Measurements from ENCODE around the gene FBXL17. TPM values are rescaled to one million over a fixed set of nuclear protein-coding genes. Genes with fewer than 3 reads are reported as not detected.
"Not testable (repeated sequence)": the region's sequence is repeated elsewhere in the genome, so short reads cannot be mapped to it uniquely, and the experiment has no call there.

Gene FBXL17
- total RNA-seq, 2 experiments from 2014 or later, result 9.2 to 10.0 TPM

DNA sequence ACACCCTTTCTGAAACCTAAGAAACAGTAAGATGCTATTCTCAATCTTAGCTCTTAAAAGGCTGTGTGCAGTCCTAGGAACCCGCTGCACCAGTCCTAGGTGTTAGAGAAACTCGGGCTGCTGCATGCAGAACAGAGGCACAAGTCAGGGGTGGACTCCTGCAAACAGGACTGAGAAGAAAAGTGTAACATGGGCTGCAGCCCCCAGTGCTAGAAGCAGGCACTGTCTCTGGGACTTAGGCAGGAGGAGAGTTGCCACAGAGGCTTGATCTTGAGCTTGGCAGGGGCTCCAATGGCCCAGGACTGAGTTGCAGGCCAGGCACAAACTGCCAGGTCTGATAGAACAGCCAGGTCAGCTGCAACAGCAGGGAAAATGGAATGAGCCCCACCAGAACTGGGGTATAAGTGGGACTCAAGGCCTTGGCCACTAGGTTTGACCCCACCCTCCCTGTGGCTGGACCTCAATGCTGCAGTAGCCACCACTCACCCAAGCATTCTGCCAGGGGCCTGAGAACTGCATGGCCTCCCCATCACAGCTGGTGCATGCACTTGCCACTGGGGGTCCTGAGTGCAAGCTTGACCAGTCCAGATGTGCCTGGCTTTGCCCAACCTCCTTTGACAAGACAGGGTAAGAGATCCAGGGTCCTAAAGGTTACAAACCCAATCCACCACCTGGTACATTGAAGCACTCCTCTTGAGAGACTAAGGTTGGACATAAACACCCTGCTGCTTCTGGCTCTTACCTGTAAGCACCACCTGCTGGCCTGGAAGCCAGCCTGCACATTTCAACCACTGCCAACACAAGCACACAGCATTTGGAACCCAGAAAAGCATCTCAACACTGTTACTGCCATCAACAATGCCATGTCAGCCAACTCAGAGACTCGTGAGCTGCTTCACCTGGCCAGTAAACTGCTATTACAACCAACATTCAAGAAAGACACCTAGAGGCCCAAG lies 103.3 kb downstream of the FBXL17 start:
- ChIA-PET CTCF (no interaction called here), POLR2A (no interaction called here)
- Mint-ChIP-seq H3K4me1 (peaks cover 5% of the 10 kb centered on the region), H3K9me3 (peaks cover 9% of the 10 kb centered on the region), H3K27ac (no peak overlapping the region), H3K36me3 (ENCODE audit: low read depth) (peaks cover 3% of the 10 kb centered on the region), H3K27me3 (no peaks in the 10 kb centered on the region), H3K4me3 (no peak overlapping the region)
- DNase-seq, result no peak

DNA sequence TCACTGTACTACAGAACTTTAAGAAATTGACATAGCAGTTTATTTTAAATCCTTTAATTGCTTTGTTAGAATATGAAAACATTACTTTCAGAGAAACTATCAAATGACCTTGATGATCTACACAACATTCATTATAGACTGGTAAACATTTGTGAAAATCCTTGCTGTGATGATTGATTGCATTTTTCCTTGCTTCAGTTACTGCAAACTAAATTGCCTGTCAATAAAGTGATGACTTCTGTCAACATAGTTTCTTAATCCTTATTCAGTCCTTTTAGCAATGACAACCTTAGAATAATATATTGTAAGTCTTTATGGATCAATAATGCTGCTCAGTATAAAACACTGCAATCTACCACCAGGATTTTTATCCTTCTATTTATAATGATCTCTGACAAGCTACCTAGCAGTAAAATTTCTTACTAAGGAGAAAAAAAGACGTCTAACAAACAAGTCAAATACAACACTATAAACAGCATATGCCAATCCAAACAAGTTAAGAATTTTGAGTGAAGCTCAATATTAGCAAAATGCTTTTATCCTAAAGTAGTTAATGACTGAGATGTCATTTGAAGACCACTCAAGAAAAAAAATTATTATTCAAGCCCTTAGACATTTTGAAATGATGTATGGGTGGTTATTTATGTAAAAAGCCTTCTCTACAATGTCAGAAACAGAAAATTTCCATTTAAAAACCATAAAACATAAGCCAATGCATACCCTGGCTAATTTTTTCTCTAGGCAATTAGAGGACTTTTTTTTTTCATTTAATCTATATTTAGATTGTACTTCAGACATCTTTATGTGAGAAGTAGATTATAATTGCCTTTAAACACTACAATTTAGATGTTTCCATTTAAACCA lies 105.5 kb downstream of the FBXL17 start:
- H3K27me3 Mint-ChIP-seq, result no peaks in the 10 kb centered on the region
- POLR2A ChIA-PET, result no interaction called here
- H3K4me1 Mint-ChIP-seq, result peaks cover 5% of the 10 kb centered on the region
- H3K27ac Mint-ChIP-seq, result no peak overlapping the region
- no peak overlapping the region for H3K4me3 Mint-ChIP-seq
- peaks cover under 1% of the 10 kb centered on the region for H3K36me3 Mint-ChIP-seq (ENCODE audit: low read depth)
- CTCF ChIA-PET, result interaction anchor here (1.1 kb wide), 1 partner anchor 16 kb away, joined by 3 read pairs; no protein-coding TSS in a partner anchor
- no peak for DNase-seq
- peaks cover under 1% of the 10 kb centered on the region for H3K9me3 Mint-ChIP-seq

DNA sequence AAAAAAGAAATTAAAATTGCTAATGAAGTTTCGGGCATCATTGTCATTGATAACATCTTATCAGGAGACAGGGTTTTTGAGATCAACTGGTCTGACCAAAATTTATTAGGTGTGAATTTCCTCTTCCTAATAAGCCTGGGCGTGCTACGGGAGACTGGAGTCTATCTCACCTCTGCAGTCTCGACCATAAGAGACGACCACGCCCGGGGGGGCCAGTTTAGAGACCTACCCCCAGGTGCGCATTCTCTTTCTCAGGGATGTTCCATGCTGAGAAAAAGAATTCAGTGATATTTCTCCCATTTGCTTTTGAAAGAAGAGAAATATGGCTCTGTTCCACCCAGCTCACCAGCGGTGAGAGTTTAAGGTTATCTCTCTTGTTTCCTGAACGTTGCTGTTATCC lies 107.8 kb downstream of the FBXL17 start:
- H3K36me3 Mint-ChIP-seq (ENCODE audit: low read depth); POLR2A ChIA-PET; H3K9me3 Mint-ChIP-seq; H3K27ac Mint-ChIP-seq; H3K4me1 Mint-ChIP-seq; DNase-seq; H3K27me3 Mint-ChIP-seq; H3K4me3 Mint-ChIP-seq: not testable (repeated sequence)
- CTCF ChIA-PET, result interaction anchor here (1.1 kb wide), 1 partner anchor 14 kb away, joined by 3 read pairs; no protein-coding TSS in a partner anchor

DNA sequence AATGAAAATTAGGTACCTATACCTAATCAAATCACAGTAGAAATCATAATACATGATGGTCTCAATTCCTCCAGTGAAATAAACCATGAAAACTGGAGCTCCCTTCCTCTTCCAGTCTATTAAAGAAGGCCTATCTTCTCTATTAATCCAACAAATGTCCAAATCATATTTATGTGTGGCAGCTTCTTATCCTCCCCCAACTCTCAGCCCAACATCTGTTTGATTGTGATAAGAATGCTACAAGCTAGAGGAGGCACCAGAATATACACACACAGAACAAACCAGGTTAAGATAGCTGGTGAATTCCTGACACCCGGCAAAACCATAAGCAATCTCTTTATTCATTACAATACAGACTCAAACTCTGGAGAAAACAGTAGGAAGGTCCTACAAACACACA lies 110.8 kb downstream of the FBXL17 start:
- H3K4me3 Mint-ChIP-seq, result no peak overlapping the region
- H3K27ac Mint-ChIP-seq, result no peak overlapping the region
- POLR2A ChIA-PET, result no interaction called here
- CTCF ChIA-PET, result interaction anchor here (4.0 kb wide), 1 partner anchor 11 kb away, joined by 22 read pairs; no protein-coding TSS in a partner anchor
- H3K27me3 Mint-ChIP-seq, result no peaks in the 10 kb centered on the region
- DNase-seq, result no peak
- H3K36me3 Mint-ChIP-seq (ENCODE audit: low read depth), result no peaks in the 10 kb centered on the region
- no peaks in the 10 kb centered on the region for H3K9me3 Mint-ChIP-seq
- no peaks in the 10 kb centered on the region for H3K4me1 Mint-ChIP-seq

DNA sequence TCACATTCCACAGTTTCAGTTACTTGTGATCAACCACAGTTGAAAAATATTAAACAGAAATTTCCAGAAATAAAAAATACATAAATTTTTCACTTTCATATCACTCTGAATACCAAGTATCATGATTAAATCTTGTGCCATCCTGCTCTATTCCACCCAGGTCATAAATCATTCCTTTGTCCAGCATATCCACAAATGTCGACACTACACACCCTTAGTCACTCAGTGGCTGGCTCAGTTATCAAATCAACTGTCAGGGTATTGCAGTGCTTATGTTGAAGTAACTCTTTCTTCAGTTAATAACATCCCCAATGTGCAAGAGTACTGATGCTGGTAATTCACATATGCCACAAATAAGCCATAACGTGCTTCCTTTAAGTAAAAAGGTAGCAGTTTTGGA lies 115.7 kb downstream of the FBXL17 start:
- Mint-ChIP-seq H3K9me3 (no peaks in the 10 kb centered on the region), H3K36me3 (ENCODE audit: low read depth) (no peaks in the 10 kb centered on the region), H3K27ac (no peak overlapping the region), H3K4me1 (no peaks in the 10 kb centered on the region), H3K4me3 (no peak overlapping the region), H3K27me3 (no peaks in the 10 kb centered on the region)
- ChIA-PET POLR2A (no interaction called here), CTCF (no interaction called here)
- DNase-seq, result no peak

DNA sequence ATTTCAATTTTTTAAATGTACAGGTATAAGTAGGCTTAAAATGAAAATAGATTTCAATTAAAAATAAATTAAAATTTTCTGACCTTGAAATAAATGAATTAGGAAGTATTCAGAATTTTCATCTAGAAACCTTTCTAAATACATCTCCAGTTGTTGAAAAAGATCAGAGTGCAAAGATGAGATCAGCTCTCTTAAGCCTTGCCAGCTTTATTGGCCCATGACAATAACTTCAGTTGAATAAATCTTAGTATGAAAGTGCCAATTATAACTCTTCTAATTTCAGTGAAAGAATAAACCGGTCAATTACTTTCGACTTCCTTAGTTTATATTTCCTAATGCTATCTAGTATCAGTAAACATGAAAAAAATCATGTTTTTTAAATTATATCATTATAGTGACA lies 117.4 kb downstream of the FBXL17 start:
- CTCF ChIA-PET, result no interaction called here
- Mint-ChIP-seq H3K4me3 (no peak overlapping the region), H3K27me3 (no peaks in the 10 kb centered on the region), H3K9me3 (no peaks in the 10 kb centered on the region), H3K27ac (no peak overlapping the region), H3K4me1 (peaks cover 1% of the 10 kb centered on the region), H3K36me3 (ENCODE audit: low read depth) (no peaks in the 10 kb centered on the region)
- no peak for DNase-seq
- POLR2A ChIA-PET, result no interaction called here

DNA sequence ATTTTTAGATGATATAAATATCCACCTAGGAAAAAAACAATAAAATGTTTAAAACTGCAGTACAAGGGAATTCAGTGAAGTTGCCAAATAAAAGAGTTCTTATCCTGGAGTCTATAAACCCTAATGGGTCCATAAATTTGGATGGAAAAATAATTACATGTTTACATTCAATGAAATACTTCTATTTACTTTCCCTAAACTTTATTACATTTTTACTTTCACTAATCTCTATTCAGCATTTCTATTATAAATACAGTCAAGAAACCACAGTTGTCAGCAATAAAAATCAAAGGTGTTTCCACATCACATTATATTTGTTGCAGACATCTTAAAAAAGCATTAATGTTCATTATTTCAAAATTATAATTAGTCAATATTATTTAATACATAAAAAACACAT lies 118.6 kb downstream of the FBXL17 start:
- POLR2A ChIA-PET, result no interaction called here
- H3K36me3 Mint-ChIP-seq (ENCODE audit: low read depth), result no peaks in the 10 kb centered on the region
- peaks cover 1% of the 10 kb centered on the region for H3K4me1 Mint-ChIP-seq
- CTCF ChIA-PET, result no interaction called here
- H3K27ac Mint-ChIP-seq, result no peak overlapping the region
- H3K9me3 Mint-ChIP-seq, result no peaks in the 10 kb centered on the region
- H3K27me3 Mint-ChIP-seq, result no peaks in the 10 kb centered on the region
- H3K4me3 Mint-ChIP-seq, result no peak overlapping the region
- no peak for DNase-seq

DNA sequence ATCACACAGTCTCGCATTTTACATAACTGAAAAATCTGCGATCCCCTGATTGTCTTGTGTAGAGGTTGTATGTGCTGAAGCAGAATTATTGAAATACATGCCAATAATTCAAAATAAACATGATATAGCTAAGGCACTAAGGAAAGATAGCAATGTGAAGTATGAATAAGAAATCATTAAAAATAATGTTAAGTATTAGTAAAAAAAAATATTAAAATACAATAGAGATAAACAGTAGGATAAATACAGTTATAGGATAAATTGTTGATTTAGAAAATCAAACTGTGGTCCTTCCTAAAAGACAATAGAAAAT lies 121.1 kb downstream of the FBXL17 start:
- H3K4me1 Mint-ChIP-seq, result peaks cover 1% of the 10 kb centered on the region
- no peak overlapping the region for H3K4me3 Mint-ChIP-seq
- no peaks in the 10 kb centered on the region for H3K9me3 Mint-ChIP-seq
- H3K27ac Mint-ChIP-seq, result no peak overlapping the region
- DNase-seq, result no peak
- H3K27me3 Mint-ChIP-seq, result no peaks in the 10 kb centered on the region
- CTCF ChIA-PET, result interaction anchor here (0.6 to 4.2 kb wide), 21 partner anchors 10 to 381 kb away, joined by 3 to 34 read pairs (median 3); partner anchors contain the start of gene FBXL17
- POLR2A ChIA-PET, result interaction anchor here (0.9 kb wide), 1 partner anchor 122 kb away, joined by 3 read pairs; the partner anchor contains the start of gene FBXL17
- H3K36me3 Mint-ChIP-seq (ENCODE audit: low read depth), result no peaks in the 10 kb centered on the region

DNA sequence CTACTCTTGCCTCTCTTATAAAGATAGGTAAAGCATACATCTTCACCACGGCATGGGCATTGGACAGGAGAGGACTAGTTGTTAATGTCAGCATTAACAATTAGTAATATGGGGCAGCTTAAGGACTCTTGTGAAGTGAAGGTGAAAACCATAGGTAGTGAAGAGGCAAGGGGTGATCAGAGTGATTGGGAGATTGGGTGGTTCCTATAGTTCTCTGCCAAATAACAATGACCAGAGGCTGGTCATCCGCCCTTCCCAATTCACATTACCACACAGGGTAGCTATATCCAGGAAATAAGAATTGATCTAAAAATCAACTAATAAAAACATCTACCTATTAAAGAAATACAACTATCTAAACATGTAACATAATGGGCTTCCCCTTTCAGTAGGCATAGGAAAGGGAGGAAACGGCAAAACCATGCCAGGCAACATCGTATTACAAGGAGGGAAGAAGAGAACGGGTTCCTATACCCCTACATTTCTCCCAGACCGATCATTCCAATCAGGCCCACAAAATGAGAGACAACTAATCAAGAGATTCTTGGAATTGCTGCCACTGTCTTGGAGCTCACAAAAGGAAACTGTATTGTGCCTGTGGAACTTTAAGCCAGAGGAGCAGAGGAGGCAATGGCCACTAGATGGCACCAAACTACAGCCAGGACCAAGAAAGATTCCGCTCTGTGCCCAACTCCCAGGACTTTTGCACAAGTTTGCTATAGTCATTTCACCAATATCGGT lies 121.6 kb downstream of the FBXL17 start:
- ChIA-PET CTCF (interaction anchor here (0.6 to 4.2 kb wide), 26 partner anchors 7 to 382 kb away, joined by 3 to 34 read pairs (median 4); partner anchors contain the start of gene FBXL17), POLR2A (interaction anchor here (0.9 kb wide), 1 partner anchor 122 kb away, joined by 3 read pairs; the partner anchor contains the start of gene FBXL17)
- no peaks in the 10 kb centered on the region for H3K36me3 Mint-ChIP-seq (ENCODE audit: low read depth)
- DNase-seq, result peak; percentile 59
- H3K4me3 Mint-ChIP-seq, result no peak overlapping the region
- no peaks in the 10 kb centered on the region for H3K27me3 Mint-ChIP-seq
- peaks cover 1% of the 10 kb centered on the region for H3K4me1 Mint-ChIP-seq
- no peak overlapping the region for H3K27ac Mint-ChIP-seq
- no peaks in the 10 kb centered on the region for H3K9me3 Mint-ChIP-seq

DNA sequence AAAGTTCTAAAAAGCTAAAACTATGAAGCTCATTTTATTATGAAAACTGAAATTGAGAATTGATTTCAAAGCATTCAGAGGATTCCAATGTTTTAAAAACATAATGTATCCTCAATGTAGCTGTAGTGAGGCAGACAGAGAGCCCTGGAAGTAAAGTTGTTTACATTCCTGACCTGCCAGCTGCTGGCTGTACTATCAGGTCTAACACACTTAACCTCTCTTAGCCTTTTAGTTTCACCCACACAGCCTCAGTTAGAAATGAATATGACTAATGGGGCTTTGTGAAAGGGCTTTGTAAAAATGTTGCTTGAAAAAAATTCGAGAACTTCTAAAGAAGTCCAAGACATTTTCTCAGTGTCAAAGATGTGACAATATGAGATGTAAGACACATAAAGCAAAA lies 122.6 kb downstream of the FBXL17 start:
- no peak overlapping the region for H3K27ac Mint-ChIP-seq
- peaks cover 1% of the 10 kb centered on the region for H3K4me1 Mint-ChIP-seq
- CTCF ChIA-PET, result interaction anchor here (0.7 to 4.2 kb wide), 8 partner anchors 8 to 281 kb away, joined by 3 to 34 read pairs (median 6); no protein-coding TSS in a partner anchor
- H3K36me3 Mint-ChIP-seq (ENCODE audit: low read depth), result no peaks in the 10 kb centered on the region
- H3K27me3 Mint-ChIP-seq, result no peaks in the 10 kb centered on the region
- no peak for DNase-seq
- POLR2A ChIA-PET, result no interaction called here
- H3K9me3 Mint-ChIP-seq, result no peaks in the 10 kb centered on the region
- no peak overlapping the region for H3K4me3 Mint-ChIP-seq

DNA sequence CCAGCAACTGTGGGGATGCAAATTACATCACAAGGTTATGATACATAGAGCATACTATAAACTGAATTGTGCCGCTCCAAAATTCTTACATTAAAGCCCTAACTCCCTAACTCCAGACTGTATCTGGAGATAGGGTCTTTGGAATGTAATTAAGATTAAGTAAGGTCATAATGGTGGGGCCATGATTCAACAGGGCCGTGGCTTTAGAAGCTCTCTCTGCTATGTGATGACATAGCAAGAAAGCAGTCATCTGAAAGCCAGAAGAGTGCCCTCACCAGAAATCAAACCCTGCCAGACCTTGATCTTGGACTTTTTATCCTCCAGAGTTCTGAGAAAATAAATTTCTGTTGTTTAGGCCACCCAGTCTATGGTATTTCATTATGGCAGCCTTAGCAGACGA lies 123.9 kb downstream of the FBXL17 start:
- Mint-ChIP-seq H3K27ac (no peak overlapping the region), H3K36me3 (ENCODE audit: low read depth) (no peaks in the 10 kb centered on the region), H3K9me3 (no peaks in the 10 kb centered on the region), H3K27me3 (no peaks in the 10 kb centered on the region), H3K4me1 (peaks cover 1% of the 10 kb centered on the region), H3K4me3 (no peak overlapping the region)
- CTCF ChIA-PET, result no interaction called here
- DNase-seq, result no peak
- POLR2A ChIA-PET, result no interaction called here

DNA sequence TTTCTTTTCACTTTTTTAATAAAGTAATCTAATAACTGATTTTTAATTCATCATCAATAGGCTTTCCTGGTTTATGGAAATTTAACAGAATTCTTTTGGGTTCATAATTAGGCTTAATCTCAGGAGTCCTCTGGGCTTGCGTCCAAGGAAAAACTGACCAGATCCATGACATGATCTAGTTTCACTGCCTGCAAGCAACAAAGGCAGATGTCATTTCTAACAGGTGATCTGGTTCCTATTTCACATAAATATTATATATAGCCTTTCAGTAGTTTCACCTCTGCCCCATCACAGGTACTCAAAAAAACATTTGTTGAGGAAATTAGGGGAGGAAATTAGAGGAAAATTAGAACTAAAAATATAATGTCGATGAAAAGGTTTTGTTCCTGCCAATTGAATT lies 126.4 kb downstream of the FBXL17 start:
- no peak for DNase-seq
- H3K27me3 Mint-ChIP-seq, result no peaks in the 10 kb centered on the region
- no peak overlapping the region for H3K27ac Mint-ChIP-seq
- no peaks in the 10 kb centered on the region for H3K36me3 Mint-ChIP-seq (ENCODE audit: low read depth)
- POLR2A ChIA-PET, result no interaction called here
- no peak overlapping the region for H3K4me3 Mint-ChIP-seq
- CTCF ChIA-PET, result no interaction called here
- H3K9me3 Mint-ChIP-seq, result no peaks in the 10 kb centered on the region
- H3K4me1 Mint-ChIP-seq, result no peaks in the 10 kb centered on the region

DNA sequence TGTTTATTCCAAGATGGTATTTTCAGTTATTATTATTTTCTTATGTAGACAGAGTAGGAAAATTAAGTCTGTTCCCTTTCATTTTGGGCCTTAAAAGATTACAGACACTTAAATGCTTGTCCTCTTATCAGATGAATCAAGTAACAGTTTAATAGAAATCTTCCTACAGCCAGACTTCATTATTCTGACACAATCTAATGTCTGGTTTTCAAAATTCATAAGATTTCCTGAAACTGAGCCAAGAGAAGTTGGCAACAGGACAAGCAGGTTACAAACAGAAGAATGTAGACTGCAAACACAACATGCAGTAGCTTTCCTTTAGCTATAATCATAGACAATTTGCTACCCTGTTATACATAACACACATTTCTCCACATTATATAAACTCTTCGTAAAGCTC lies 130.5 kb downstream of the FBXL17 start:
- Mint-ChIP-seq H3K4me3 (no peak overlapping the region), H3K4me1 (no peaks in the 10 kb centered on the region), H3K27ac (no peak overlapping the region), H3K27me3 (no peaks in the 10 kb centered on the region), H3K9me3 (no peaks in the 10 kb centered on the region), H3K36me3 (ENCODE audit: low read depth) (no peaks in the 10 kb centered on the region)
- no peak for DNase-seq
- ChIA-PET POLR2A (no interaction called here), CTCF (interaction anchor here (1.0 to 1.1 kb wide), 2 partner anchors 9 to 10 kb away, joined by 3 read pairs; no protein-coding TSS in a partner anchor)

Measured in activated CD4-positive, alpha-beta memory T cell treated with anti-CD3 and anti-CD28 coated beads, Interleukin-2, amount 10 ng/mL, durations not matched to agents 7 days and 5 days (primary cell).